Nephron progenitor cell (in vitro differentiated cells): Measurements from ENCODE around the gene KATNB1.
A peak's percentile ranks its signal among the peaks of the same experiment; 100 is the strongest.

Experiments used
- DNase-seq: peaks from one replicate; pipeline ENCODE4 v3.0.0; 2021
- H3K27ac Mint-ChIP-seq: 2 replicates; pipeline ENCODE4 v1.8.0; 2021; ENCODE audit warnings: mild to moderate bottlenecking, moderate library complexity, mixed read lengths
- H3K27me3 Mint-ChIP-seq: 2 replicates; pipeline ENCODE4 v1.8.0; 2021; ENCODE audit warnings: mild to moderate bottlenecking, low read depth, mixed read lengths; ENCODE audit not compliant: poor library complexity
- H3K36me3 Mint-ChIP-seq: 2 replicates; pipeline ENCODE4 v1.8.0; 2021; ENCODE audit warnings: low read depth, mixed read lengths
- H3K4me1 Mint-ChIP-seq: 2 replicates; pipeline ENCODE4 v1.8.0; 2021; ENCODE audit warnings: mixed read lengths
- H3K4me3 Mint-ChIP-seq: 2 replicates; pipeline ENCODE4 v1.8.0; 2021; ENCODE audit warnings: mild to moderate bottlenecking, moderate library complexity, mixed read lengths
- H3K9me3 Mint-ChIP-seq: 2 replicates; pipeline ENCODE4 v1.8.0; 2021; ENCODE audit warnings: mild to moderate bottlenecking, moderate library complexity, mixed read lengths
- CTCF ChIP-seq: fragments of 200-600 bp; sonication (generic); IDR thresholded peaks from 2 replicates; pipeline ENCODE4 v1.5.0; 2021; ENCODE audit warnings: antibody characterized with exemption

KATNB1 gene

GRCh38 chr16:57751539-57752202 is 16.1 kb downstream of the KATNB1 start:
- H3K27ac Mint-ChIP-seq = peak overlapping the region; percentile 90
- H3K4me3 Mint-ChIP-seq = no peak overlapping the region
- DNase-seq = no peak
- H3K9me3 Mint-ChIP-seq = no peaks in the 10 kb centered on the region
- peaks cover 15% of the 10 kb centered on the region for H3K4me1 Mint-ChIP-seq
- peaks cover 3% of the 10 kb centered on the region for H3K27me3 Mint-ChIP-seq
- no peak for TF ChIP-seq CTCF
- peaks cover 25% of the 10 kb centered on the region for H3K36me3 Mint-ChIP-seq

- H3K9me3 Mint-ChIP-seq = no peaks in the 10 kb centered on the region
- DNase-seq = no peak
- H3K4me1 Mint-ChIP-seq = peaks cover 15% of the 10 kb centered on the region
- no peak overlapping the region for H3K4me3 Mint-ChIP-seq
- no peak overlapping the region for H3K27ac Mint-ChIP-seq
- H3K27me3 Mint-ChIP-seq = peaks cover 3% of the 10 kb centered on the region
- H3K36me3 Mint-ChIP-seq = peaks cover 24% of the 10 kb centered on the region
- no peak for TF ChIP-seq CTCF
Measured at GRCh38 chr16:57752203-57752580, 16.6 kb downstream of the KATNB1 start.

GRCh38 chr16:57752581-57753447 is 17.2 kb downstream of the KATNB1 start:
- H3K4me1 Mint-ChIP-seq = peaks cover 15% of the 10 kb centered on the region
- no peaks in the 10 kb centered on the region for H3K9me3 Mint-ChIP-seq
- peaks cover 3% of the 10 kb centered on the region for H3K27me3 Mint-ChIP-seq
- no peak overlapping the region for H3K27ac Mint-ChIP-seq
- peaks cover 19% of the 10 kb centered on the region for H3K36me3 Mint-ChIP-seq
- DNase-seq = no peak
- no peak for TF ChIP-seq CTCF
- no peak overlapping the region for H3K4me3 Mint-ChIP-seq

- no peak for TF ChIP-seq CTCF
- H3K4me1 Mint-ChIP-seq = peaks cover 15% of the 10 kb centered on the region
- DNase-seq = no peak
- peak overlapping the region; percentile 54 for H3K27ac Mint-ChIP-seq
- H3K9me3 Mint-ChIP-seq = no peaks in the 10 kb centered on the region
- H3K36me3 Mint-ChIP-seq = peaks cover 19% of the 10 kb centered on the region
- H3K27me3 Mint-ChIP-seq = no peaks in the 10 kb centered on the region
- no peak overlapping the region for H3K4me3 Mint-ChIP-seq
Measured at GRCh38 chr16:57753448-57754353, 18.1 kb downstream of the KATNB1 start.

GRCh38 chr16:57754354-57755060 is 18.9 kb downstream of the KATNB1 start:
- Mint-ChIP-seq H3K27me3 (no peaks in the 10 kb centered on the region), H3K4me3 (no peak overlapping the region), H3K27ac (peak overlapping the region; percentile 54), H3K36me3 (peaks cover 19% of the 10 kb centered on the region), H3K9me3 (no peaks in the 10 kb centered on the region), H3K4me1 (peaks cover 15% of the 10 kb centered on the region)
- no peak for TF ChIP-seq CTCF
- DNase-seq = no peak
